ENCODE measurements around the gene PKIG.
"Not testable (repeated sequence)": the region's sequence is repeated elsewhere in the genome, so short reads cannot be mapped to it uniquely, and the experiment has no call there.

- not testable (repeated sequence) for TF ChIP-seq EZH2 (IDR thresholded peaks at IDR 0.05; ENCODE audit: borderline replicate concordance)
- TF ChIP-seq, protein P1, sequence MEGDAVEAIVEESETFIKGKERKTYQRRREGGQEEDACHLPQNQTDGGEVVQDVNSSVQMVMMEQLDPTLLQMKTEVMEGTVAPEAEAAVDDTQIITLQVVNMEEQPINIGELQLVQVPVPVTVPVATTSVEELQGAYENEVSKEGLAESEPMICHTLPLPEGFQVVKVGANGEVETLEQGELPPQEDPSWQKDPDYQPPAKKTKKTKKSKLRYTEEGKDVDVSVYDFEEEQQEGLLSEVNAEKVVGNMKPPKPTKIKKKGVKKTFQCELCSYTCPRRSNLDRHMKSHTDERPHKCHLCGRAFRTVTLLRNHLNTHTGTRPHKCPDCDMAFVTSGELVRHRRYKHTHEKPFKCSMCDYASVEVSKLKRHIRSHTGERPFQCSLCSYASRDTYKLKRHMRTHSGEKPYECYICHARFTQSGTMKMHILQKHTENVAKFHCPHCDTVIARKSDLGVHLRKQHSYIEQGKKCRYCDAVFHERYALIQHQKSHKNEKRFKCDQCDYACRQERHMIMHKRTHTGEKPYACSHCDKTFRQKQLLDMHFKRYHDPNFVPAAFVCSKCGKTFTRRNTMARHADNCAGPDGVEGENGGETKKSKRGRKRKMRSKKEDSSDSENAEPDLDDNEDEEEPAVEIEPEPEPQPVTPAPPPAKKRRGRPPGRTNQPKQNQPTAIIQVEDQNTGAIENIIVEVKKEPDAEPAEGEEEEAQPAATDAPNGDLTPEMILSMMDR (IDR thresholded peaks at IDR 0.05; ENCODE audit: poor library complexity) = not testable (repeated sequence)
Measured at GRCh38 chr20:44654210-44654609, 71.8 kb downstream of the PKIG start.
